Measurements from ENCODE around the gene KIAA1671. TPM values are rescaled to one million over a fixed set of nuclear protein-coding genes. Genes with fewer than 3 reads are reported as not detected.

KIAA1671 gene
- total and polyA plus RNA-seq, 2 of the 13 experiments (the other 11 are each of a cell fraction or from before 2014, with no cell fraction given), result 13.5 to 13.6 TPM

DNA sequence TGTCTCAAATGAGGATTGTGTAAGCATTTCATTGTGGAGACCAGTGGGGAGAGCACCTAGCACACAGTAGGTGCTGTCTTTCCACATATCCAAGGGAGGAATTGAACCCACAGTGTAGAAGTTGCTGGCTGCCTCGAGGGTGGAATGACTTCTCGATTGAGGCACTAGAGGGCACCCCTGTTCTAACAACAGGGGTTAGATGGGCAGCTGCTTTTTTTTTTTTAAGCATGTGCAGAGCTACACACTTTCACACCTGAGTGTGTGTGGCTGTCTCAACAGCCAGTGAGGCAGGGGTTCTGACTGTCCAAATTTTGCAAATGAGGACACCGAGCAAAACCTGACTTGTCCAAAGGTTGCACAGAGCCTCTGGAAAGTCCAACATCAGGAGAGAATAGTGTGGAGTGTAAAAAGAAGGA is 128.9 kb downstream of the KIAA1671 start (continued):
- TF ChIP-seq SMAD1 (CRISPR knock-in tag; IDR thresholded peaks at IDR 0.05; ENCODE audit: borderline replicate concordance, low read depth) (no peak), HOXA7 (CRISPR knock-in tag; IDR thresholded peaks at IDR 0.05) (no peak), DRAP1 (CRISPR knock-in tag; IDR thresholded peaks at IDR 0.05) (0 out of 2 replicates have a peak, but pooled peaks have one; percentile 10), ZNF160 (CRISPR knock-in tag; IDR thresholded peaks at IDR 0.05) (no peak), BCL6 (CRISPR knock-in tag; IDR thresholded peaks at IDR 0.05) (no peak; the same call in 1 of the 2 replicates), ZNF781 (CRISPR knock-in tag; IDR thresholded peaks at IDR 0.05; ENCODE audit: borderline replicate concordance, not compliant biosample characterization) (no peak), RCOR2 (CRISPR knock-in tag; IDR thresholded peaks at IDR 0.05) (0 out of 2 replicates have a peak, but pooled peaks have one; percentile 30), PATZ1 (CRISPR knock-in tag; IDR thresholded peaks at IDR 0.05) (no peak), MYC (CRISPR knock-in tag; IDR thresholded peaks at IDR 0.05; ENCODE audit: borderline replicate concordance) (peak; percentile 51; the same call in 1 of the 2 replicates), POLR2A (IDR thresholded peaks at IDR 0.05; ENCODE audit: insufficient read depth in 1 of 2, low read depth in 2 of 2, low read length in 2 of 2) (no peak), TBX2 (CRISPR knock-in tag; IDR thresholded peaks at IDR 0.05; ENCODE audit: borderline replicate concordance) (peak; percentile 84), FLYWCH1 (CRISPR knock-in tag; IDR thresholded peaks at IDR 0.05) (no peak), ZNF747 (CRISPR knock-in tag; IDR thresholded peaks at IDR 0.05; ENCODE audit: borderline replicate concordance) (no peak), ZZZ3 (CRISPR knock-in tag; IDR thresholded peaks at IDR 0.05; ENCODE audit: borderline replicate concordance) (0 out of 2 replicates have a peak, but pooled peaks have one; percentile 32), MEIS2 (CRISPR knock-in tag; IDR thresholded peaks at IDR 0.05) (no peak), ZNF549 (CRISPR knock-in tag; IDR thresholded peaks at IDR 0.05) (no peak), NPAS2 (CRISPR knock-in tag; IDR thresholded peaks at IDR 0.05; ENCODE audit: borderline replicate concordance) (no peak)
- TF ChIP-seq, protein P1, sequence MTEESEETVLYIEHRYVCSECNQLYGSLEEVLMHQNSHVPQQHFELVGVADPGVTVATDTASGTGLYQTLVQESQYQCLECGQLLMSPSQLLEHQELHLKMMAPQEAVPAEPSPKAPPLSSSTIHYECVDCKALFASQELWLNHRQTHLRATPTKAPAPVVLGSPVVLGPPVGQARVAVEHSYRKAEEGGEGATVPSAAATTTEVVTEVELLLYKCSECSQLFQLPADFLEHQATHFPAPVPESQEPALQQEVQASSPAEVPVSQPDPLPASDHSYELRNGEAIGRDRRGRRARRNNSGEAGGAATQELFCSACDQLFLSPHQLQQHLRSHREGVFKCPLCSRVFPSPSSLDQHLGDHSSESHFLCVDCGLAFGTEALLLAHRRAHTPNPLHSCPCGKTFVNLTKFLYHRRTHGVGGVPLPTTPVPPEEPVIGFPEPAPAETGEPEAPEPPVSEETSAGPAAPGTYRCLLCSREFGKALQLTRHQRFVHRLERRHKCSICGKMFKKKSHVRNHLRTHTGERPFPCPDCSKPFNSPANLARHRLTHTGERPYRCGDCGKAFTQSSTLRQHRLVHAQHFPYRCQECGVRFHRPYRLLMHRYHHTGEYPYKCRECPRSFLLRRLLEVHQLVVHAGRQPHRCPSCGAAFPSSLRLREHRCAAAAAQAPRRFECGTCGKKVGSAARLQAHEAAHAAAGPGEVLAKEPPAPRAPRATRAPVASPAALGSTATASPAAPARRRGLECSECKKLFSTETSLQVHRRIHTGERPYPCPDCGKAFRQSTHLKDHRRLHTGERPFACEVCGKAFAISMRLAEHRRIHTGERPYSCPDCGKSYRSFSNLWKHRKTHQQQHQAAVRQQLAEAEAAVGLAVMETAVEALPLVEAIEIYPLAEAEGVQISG (CRISPR knock-in tag; IDR thresholded peaks at IDR 0.05), result peak; percentile 24; the same call in 1 of the 2 replicates
- TF ChIP-seq, protein P2, sequence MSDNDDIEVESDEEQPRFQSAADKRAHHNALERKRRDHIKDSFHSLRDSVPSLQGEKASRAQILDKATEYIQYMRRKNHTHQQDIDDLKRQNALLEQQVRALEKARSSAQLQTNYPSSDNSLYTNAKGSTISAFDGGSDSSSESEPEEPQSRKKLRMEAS (IDR thresholded peaks at IDR 0.05), result peak; percentile 84
- TF ChIP-seq, protein P3, sequence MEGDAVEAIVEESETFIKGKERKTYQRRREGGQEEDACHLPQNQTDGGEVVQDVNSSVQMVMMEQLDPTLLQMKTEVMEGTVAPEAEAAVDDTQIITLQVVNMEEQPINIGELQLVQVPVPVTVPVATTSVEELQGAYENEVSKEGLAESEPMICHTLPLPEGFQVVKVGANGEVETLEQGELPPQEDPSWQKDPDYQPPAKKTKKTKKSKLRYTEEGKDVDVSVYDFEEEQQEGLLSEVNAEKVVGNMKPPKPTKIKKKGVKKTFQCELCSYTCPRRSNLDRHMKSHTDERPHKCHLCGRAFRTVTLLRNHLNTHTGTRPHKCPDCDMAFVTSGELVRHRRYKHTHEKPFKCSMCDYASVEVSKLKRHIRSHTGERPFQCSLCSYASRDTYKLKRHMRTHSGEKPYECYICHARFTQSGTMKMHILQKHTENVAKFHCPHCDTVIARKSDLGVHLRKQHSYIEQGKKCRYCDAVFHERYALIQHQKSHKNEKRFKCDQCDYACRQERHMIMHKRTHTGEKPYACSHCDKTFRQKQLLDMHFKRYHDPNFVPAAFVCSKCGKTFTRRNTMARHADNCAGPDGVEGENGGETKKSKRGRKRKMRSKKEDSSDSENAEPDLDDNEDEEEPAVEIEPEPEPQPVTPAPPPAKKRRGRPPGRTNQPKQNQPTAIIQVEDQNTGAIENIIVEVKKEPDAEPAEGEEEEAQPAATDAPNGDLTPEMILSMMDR (CRISPR knock-in tag; IDR thresholded peaks at IDR 0.05), result peak; percentile 91
- TF ChIP-seq, protein P4, sequence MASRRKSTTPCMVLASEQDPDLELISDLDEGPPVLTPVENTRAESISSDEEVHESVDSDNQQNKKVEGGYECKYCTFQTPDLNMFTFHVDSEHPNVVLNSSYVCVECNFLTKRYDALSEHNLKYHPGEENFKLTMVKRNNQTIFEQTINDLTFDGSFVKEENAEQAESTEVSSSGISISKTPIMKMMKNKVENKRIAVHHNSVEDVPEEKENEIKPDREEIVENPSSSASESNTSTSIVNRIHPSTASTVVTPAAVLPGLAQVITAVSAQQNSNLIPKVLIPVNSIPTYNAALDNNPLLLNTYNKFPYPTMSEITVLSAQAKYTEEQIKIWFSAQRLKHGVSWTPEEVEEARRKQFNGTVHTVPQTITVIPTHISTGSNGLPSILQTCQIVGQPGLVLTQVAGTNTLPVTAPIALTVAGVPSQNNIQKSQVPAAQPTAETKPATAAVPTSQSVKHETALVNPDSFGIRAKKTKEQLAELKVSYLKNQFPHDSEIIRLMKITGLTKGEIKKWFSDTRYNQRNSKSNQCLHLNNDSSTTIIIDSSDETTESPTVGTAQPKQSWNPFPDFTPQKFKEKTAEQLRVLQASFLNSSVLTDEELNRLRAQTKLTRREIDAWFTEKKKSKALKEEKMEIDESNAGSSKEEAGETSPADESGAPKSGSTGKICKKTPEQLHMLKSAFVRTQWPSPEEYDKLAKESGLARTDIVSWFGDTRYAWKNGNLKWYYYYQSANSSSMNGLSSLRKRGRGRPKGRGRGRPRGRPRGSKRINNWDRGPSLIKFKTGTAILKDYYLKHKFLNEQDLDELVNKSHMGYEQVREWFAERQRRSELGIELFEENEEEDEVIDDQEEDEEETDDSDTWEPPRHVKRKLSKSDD (CRISPR knock-in tag; IDR thresholded peaks at IDR 0.05; ENCODE audit: low read depth), result no peak
